T-helper 2 cell (primary cell): ENCODE results near the gene BPIFA2.
"Not testable (repeated sequence)": the region's sequence is repeated elsewhere in the genome, so short reads cannot be mapped to it uniquely, and the experiment has no call there.

Experiments
- DNase-seq, 5 experiments: peaks; one replicate each; pipeline versions ENCODE4 v3.0.0 to v3.0.0-alpha.2; 2012 to 2022

The BPIFA2 gene

GRCh38 chr20:33162313-33162712, 5.6 kb upstream of the BPIFA2 start:
- DNase-seq = no peak

DNA sequence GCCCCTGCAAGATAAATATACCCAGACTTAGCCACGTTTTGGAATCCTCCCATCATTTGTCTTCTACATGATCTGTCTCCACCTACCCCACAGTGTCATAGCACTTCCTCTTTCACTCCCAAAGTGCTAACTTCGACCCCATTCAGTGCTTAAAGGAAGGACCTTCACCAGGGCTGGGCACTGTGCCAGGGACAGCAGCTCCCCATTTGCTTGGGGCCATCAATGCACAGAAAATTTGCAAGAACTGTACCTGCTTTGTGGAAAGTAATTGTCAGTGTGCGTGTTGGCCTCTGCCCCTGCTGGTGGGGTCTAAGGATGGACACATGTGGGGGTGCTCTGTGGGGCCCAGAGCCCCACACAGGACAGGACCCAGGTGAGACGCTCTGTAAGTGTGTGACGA, 5.2 kb upstream of the BPIFA2 start:
- DNase-seq = no peak

DNA sequence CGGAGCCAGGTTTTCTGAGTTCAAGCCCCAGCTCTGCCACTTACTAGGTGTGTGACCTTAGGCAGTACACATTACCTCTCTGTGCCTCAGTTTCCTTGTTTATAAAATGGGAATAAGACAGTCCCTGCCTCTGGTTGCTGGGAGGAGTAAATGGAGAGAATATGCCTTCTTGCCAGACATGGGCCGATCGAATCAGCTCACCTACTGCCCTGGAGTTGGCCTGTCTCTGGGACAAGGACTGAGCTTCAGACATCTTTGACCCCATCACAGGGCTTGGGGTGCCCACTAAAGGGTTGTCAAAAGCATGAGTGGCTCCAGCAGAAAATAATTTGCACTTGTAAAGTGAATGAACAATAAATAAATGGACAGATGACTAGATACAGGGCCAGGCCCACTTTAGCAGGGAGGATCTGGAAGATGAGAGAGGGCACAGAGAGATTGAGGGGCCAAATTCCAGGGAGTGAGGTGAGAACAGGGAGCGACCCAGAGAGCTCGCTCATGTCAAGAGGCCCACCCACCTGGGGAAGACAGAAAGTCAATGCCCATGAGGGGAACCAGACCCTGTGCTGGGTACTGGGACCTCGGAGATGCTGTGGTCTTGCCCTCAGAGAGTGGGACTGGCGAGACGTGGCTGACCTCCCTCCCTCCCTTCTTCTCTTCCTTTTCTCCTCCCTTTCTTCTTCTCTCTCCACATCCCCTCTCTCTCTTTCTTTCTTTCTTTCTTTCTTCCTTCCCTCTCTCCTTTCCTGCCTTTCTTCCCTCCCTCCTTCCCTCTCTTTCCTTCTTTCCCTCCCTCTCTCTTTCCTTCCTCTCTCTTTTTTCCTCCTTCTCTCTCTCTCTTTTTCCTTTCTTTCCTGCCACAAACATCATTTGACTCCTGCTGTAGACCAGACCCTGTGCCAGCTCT, 3.9 kb upstream of the BPIFA2 start:
- DNase-seq = no peak

DNA sequence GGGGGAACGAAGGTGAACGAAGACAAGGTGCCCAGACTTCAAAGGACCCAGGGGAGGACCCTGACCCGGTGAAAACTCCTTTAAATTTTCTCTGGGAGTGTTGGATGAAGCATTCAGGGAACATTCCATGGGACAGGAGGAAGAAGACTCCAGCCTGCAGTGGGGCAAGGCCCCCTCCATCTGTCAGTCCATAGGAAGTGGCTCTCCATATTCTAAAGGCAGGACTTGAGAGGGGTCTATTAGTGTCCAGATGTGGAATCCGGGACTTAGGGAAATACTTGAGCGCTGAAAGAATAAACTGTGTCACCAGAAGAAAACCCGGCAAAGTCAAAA, 3.2 kb upstream of the BPIFA2 start:
- DNase-seq = no peak

- no peak for DNase-seq
These were observed 2.4 kb upstream of the BPIFA2 start for GRCh38 chr20:33165416-33166055.

- no peak for DNase-seq
These were observed 1.3 kb upstream of the BPIFA2 start for GRCh38 chr20:33166533-33167113.

- no peak for DNase-seq
These were observed 1.3 kb downstream of the BPIFA2 start for GRCh38 chr20:33169176-33169794.

DNA sequence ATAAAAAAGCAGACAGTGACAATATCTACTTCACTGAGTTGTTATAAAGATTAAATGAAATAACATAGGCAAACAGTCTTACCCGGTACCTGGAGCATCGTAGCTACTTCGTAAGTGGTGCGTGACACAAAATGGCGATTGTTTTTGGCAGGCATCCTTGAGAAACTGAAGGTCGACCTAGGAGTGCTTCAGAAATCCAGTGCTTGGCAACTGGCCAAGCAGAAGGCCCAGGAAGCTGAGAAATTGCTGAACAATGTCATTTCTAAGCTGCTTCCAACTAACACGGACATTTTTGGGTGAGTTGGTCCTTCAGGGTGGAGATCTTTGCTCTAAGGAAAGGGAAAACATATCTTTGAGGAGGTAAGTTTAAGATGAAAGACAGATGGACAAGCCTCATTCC, 4.8 kb downstream of the BPIFA2 start:
- DNase-seq = no peak

- DNase-seq = no peak
These were observed 7.2 kb downstream of the BPIFA2 start for GRCh38 chr20:33175123-33175522.

DNA sequence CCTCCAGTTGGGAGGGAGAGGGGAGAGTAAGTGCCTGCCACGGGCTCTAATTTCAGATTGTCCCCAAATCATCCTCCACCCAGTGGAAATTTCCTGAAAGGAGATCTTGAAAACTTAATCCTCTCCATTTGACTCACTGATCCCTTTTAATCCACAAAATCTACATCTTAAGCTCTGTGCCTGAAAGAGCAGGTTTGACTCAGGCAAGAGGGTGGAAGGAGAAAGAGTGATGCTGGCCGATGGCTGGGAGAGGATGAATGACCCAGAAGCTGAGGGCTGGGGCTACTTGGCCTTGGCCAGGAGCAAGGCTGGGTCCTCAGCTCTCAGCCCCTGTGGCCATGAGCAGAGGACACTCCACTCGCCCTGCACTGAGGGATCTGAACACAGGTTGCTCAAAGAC, 8.1 kb downstream of the BPIFA2 start:
- DNase-seq = no peak

GRCh38 chr20:33177866-33178265, 9.9 kb downstream of the BPIFA2 start:
- no peak for DNase-seq

- DNase-seq = no peak
These were observed 10.8 kb downstream of the BPIFA2 start for GRCh38 chr20:33178726-33179125.

DNA sequence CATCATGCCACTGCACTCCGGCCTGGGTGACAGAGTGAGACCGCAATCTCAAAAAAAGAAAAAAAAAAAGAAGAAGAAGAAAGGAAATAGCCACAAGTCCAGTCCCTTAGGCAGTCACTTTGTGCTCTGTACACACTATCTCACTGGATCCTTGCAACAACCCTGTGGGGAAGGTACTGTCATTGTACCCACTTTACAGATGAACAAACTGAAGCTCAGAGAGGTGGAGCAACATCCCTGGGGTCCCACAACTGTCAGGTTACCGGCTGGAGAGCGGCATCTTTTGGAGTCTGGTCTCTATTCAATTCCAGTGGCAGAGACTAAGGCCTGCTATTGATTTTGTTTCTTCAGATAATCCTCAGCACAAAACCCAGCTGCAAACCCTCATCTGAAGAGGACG, 12.2 kb downstream of the BPIFA2 start:
- no peak for DNase-seq

DNA sequence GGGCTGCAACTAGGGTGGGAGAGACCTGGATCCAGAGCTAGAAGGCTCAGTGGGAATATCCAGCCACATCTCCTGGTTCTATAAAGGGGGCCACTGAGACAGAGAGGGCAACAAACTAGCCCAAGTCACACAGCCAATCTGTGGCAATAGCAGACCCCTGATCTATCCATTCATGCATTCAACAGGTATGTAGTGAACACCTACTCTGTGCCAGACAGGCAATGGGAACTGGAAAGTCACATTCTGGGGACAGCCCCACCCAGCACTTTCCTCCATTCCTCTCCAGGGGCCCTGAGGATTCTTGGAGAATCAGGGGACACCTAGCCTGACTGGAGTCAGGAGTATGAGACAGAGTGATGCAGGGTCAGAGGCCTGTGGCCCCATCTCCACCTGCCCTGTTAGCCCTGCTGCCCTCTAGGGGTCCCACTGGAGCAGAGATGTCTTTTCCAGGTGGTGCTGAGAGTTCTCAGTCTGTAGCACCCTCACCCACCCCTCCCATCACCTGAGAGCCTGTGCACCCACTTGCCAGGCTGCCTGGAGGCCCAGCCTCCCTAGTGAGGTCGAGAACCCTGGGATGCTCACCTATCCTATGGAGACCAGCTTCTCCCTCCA, 13.6 kb downstream of the BPIFA2 start:
- DNase-seq = no peak

- DNase-seq = no peak
These were observed 15.4 kb downstream of the BPIFA2 start for GRCh38 chr20:33183312-33183711.

DNA sequence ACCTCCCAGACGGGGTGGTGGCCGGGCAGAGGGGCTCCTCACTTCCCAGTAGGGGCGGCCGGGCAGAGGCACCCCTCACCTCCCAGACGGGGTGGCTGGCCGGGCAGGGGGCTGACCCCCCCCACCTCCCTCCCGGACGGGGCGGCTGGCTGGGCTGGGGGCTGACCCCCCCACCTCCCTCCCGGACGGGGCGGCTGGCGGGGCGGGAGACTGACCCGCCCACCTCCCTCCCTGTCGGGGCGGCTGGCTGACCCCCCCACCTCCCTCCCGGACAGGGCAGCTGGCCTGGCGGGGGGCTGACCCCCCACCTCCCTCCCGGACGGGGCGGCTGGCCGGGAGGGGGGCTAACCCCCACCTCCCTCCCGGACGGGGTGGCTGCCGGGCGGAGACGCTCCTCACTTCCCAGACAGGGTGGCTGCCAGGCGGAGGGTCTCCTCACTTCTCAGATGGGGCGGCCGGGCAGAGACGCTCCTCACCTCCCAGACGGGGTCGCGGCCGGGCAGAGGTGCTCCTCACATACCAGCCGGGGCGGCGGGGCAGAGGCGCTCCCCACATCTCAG, 17.2 kb downstream of the BPIFA2 start:
- not testable (repeated sequence) for DNase-seq

GRCh38 chr20:33187491-33187890, 19.5 kb downstream of the BPIFA2 start:
- no peak for DNase-seq

DNA sequence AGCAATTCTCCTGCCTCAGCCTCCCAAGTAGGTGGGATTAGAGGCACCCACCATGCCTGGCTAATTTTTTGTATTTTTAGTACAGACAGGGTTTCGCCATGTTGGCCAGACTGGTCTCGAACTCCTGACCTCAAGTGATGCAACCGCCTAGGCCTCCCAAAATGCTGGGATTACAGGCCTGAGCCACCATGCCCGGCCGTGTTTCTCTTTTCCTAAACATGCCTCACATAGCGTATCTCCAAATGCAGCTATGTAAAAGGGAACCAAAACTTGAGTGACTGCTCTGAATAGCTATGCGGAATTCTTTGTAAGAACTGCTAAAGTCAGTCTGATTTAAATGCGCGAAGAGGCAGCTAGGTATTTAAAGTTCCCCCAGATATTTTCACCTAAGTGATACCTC, 20.5 kb downstream of the BPIFA2 start:
- DNase-seq = no peak

GRCh38 chr20:33191484-33191883, 23.5 kb downstream of the BPIFA2 start:
- no peak for DNase-seq

- no peak for DNase-seq
These were observed 24.0 kb downstream of the BPIFA2 start for GRCh38 chr20:33191955-33192354.

DNA sequence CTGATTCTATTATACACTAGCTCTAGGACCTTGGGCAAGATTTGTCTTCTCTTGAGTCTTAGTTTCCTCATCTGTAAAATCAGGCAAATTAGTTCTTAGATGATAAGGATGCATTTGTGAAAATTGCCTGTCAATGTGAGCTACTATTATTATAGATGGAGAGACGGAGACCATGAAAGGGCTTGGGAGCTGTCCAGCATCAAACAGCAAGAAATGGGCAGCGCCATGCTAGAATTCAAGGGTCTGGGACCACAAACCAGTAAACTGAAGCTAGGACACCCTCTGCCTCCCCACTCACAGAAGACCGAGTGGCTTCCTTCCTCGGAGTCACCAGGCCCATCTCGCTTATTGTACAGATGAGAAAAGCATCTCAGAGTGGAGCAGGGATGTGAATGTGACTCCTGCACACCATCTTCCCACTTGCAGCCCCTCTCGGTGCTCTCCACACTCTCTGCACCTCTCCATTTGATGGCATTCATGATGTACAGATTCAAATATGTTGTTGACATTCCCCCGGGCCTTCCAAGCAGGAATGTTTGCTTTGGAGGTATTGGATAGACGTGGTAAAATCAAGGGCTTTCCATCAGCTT, 25.0 kb downstream of the BPIFA2 start:
- no peak for DNase-seq

GRCh38 chr20:33199026-33199425, 31.1 kb downstream of the BPIFA2 start:
- DNase-seq = no peak
